Heart left ventricle (tissue), 13 donors: Measurements from ENCODE around the gene RELB.

ENCODE experiments used
- POLR2A ChIP-seq, 2 donors: fragments of 450-650 bp; IDR thresholded peaks; one replicate each; pipeline ENCODE4 v1.6.1; 2017; ENCODE audit warnings: antibody characterized with exemption in 2 of 2, mild to moderate bottlenecking in 2 of 2, moderate library complexity in 2 of 2
- TF ChIP-seq, protein P1 (sequence below), 12 donors: fragments of 200-600 bp; sonication (generic) in 4 of 12; IDR thresholded peaks; one replicate each; pipeline versions ENCODE4 v1.5.0 to v1.8.0; 2018 to 2022; ENCODE audit warnings: antibody characterized with exemption in 12 of 12, mild to moderate bottlenecking in 5 of 12
- donor health status: ischemic (EF 13 %, LVEDD 7.1; RV severe dilation, severe dysfunction).
- donor health status: DM: no; HTN: yes; CAD: no.
- donor health status: DM: no; HTN: no; CAD: no.
- donor health status: ischemic (EF 25% LVEDD 6.9; RV normal size, moderate dysfunction).
- donor health status: ischemic (EF 25% LVEDD 5.7; RV mildly dilated, moderate dysfunction).
- donor health status: ischemic (EF 35%, LVEDD 5.7; RV mildly dilated, moderate dysfunction).
- donor health status: nonischemic (EF 11% LVEDD 7.7; RV severe dilation, severe dysfunction).
- donor health status: DM: yes; HTN: yes; CAD: no.
- donor health status: PGD.
- donor health status: ischemic (EF 29% LVEDD 5.4; RV normal size, mild dysfunction).
- donor health status: nonischemic (EF 23%, LVEDD 6.1; RV moderate dilation, normal function).

DNA sequence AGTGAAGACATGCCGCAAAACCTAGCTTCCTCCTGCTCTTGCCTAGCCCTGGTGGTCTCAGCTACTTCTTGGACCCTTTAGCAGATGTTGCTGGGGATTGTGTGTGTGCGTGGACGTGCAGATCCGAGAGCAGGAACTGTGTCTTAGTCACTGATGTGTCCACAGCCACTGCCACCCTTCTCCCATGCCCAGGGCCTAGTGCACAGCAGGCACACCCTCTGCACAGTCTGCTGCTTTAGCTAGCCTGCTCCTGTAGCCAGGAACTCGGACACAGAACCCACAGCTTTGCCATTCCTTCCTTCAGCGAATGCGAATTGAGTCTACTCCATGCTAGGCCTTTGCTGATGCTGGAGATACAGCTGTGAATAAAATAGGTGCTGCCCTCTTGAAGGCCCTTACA is 43.7 kb upstream of the RELB start:
- TF ChIP-seq, protein P1, sequence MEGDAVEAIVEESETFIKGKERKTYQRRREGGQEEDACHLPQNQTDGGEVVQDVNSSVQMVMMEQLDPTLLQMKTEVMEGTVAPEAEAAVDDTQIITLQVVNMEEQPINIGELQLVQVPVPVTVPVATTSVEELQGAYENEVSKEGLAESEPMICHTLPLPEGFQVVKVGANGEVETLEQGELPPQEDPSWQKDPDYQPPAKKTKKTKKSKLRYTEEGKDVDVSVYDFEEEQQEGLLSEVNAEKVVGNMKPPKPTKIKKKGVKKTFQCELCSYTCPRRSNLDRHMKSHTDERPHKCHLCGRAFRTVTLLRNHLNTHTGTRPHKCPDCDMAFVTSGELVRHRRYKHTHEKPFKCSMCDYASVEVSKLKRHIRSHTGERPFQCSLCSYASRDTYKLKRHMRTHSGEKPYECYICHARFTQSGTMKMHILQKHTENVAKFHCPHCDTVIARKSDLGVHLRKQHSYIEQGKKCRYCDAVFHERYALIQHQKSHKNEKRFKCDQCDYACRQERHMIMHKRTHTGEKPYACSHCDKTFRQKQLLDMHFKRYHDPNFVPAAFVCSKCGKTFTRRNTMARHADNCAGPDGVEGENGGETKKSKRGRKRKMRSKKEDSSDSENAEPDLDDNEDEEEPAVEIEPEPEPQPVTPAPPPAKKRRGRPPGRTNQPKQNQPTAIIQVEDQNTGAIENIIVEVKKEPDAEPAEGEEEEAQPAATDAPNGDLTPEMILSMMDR (IDR thresholded peaks at IDR 0.05), result no peak
- no peak for TF ChIP-seq POLR2A (IDR thresholded peaks at IDR 0.05)
